Activated T-helper 1 cell treated with Interleukin-2 at 50 U/mL for 16 hours (primary cell): Measurements from ENCODE around the gene VAMP1.
A peak's percentile ranks its signal among the peaks of the same experiment; 100 is the strongest.
"Not testable (repeated sequence)": the region's sequence is repeated elsewhere in the genome, so short reads cannot be mapped to it uniquely, and the experiment has no call there.

ENCODE experiments used
- DNase-seq: peaks from one replicate; pipeline ENCODE4 v3.0.0-alpha.2; 2020; ENCODE audit warnings: low read depth

The VAMP1 gene

DNA sequence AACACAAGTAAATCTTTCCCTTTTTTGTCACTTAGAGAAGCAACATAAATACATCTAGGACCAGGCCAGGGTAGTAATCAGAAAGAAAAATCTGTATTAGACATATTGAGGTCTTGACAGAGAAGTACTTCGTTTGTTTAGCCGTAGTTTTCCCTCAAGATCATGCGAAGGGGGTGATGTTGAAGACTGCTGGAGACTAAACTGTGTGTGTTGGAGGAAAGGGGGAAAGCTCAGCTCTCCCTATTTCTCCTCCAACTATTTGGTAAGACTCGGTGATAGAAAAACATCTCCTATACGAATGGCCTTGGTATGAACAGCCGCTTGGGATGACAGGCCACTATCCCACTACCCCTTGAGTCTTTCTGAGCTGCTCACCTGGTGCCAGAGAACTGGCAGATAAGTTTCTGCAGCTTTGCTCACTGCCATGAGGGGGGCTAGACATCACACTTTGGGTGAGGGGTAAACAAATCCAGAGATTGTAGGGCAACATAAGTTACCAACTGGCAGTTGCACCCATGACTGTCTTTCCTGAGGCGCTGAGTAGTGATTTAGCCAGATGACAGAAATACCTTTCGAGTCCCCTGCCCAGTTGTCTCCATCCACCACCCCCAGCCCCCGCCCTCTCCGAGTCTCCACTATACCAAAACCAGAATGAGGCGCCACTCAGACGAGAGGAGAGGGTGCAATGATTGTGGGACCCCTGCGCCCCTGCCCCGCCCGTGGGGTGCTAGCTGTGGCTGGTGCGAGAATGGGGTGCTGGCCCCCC, 685 bp downstream of the VAMP1 start:
- DNase-seq, result no peak

GRCh38 chr12:6469092-6469491, 1.4 kb downstream of the VAMP1 start:
- DNase-seq, result no peak

GRCh38 chr12:6468283-6468575, 2.2 kb downstream of the VAMP1 start:
- no peak for DNase-seq

- DNase-seq, result not testable (repeated sequence)
These were observed 2.8 kb downstream of the VAMP1 start for GRCh38 chr12:6467571-6468282.

- DNase-seq, result not testable (repeated sequence)
These were observed 3.7 kb downstream of the VAMP1 start for GRCh38 chr12:6466751-6467150.

DNA sequence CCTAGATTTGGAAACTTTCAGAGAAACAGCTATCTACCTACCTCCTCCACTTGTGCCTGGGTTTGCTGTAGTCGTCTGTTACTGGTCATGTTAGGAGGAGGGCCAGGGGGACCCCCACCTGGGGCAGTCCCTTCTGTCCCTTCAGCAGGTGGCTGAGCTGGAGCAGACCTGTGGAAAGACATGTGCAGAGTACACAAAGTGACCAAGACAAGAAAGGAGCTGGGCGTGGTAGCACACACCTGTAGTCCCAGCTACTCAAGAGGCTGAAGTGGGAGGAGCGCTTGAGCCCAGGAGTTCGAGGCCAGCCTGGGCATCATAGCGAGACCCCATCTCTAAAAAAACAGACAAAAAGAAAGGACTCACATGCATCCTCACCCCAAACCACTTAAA, 4.3 kb downstream of the VAMP1 start:
- no peak for DNase-seq

GRCh38 chr12:6465467-6466183, 4.9 kb downstream of the VAMP1 start:
- no peak for DNase-seq

DNA sequence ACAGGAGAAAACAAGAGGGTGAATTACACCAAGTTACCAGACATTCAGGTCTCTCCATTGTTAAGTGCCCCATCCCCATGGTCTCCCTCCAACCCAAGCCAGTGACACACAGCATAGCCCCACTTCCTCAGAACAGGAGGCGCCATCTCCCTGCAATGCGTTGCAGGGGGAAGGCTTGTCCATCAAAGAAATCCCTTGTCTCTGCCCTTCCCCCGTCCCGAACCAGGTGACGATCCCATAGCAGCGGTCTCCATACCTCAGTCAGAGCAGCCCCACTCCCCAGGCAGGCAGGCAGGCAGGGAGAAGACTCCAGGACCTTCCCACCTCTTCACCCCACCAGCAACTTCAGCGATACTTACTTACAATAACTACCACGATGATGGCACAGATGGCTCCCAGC, 5.9 kb downstream of the VAMP1 start:
- DNase-seq, result no peak

DNA sequence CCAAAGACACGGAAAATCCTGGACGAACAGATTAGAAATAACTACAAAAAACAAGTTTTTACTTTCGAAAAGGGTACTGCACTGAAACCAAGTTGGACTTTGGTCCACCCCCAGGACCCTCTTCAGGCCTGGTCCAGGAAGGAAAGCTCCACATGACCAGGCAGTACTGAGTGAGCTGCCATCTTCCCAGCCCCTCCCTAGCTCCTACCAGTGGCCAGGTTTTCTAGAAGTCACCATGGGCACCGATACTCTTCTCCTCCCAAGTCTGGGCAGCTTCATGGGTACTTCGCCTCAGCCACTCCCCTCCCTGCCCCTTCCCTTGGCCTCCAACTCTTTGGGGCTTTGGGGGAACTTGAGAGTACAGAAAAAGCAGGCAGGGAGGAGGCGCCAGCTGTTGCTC, 6.6 kb downstream of the VAMP1 start:
- DNase-seq, result no peak

DNA sequence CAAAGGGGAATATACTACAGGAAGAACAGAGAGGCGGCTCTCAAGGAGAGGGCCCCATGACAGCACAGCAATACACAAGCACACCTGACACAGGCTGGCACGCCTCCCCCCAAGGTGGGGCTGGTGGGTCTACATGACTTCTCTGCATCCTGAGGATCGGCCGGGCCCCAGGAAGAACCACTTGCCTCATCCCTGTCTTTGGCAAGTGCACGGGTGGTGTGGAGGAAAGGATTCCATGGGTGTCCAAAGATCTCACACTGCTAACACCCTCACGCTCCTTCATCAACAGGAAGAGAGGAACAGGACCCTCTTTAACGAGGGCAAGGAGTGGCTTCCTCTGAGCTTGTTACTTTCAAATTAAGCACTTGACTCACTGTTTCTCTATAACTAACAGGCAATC, 7.3 kb downstream of the VAMP1 start:
- DNase-seq, result no peak

- no peak for DNase-seq
These were observed 8.1 kb downstream of the VAMP1 start for GRCh38 chr12:6462234-6462995.

DNA sequence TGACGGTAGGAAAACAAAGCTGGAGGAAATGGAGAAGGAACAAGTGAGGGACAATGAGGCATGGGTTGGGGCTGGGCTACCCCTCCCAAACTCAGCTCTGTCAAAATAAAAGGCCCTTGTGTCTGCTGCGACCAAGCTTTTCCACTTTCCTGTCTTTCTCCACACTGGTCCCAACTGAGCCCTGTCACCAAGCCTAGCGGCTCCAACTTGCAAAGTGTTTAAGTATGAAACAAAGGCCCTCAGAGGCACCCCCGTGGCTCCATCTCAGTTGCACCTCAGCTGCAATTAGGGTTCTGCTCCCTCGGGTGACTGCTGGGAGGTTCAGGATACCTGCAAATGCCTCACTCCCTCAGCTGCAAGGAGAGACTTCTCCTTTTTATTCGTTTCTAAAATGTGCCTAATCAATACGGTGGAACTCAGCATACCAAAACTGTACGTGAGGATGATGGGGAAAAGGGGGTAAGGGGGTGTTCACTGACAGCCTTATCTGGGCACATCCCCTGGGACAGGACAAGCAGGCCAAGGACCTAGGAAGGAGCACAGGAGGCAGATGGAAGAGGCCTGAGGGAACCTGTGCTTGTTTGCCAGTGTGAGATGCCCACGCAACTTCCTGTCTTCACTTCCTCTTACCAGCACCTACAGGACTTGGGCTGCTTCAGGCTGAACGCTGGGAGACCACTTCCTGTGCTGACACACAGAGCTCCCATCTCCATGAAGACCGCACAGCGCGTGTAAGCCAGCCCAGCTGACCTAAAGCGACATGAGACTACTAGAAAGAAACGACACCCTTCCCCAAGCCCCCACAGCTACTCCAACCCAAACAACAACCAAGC, 8.9 kb downstream of the VAMP1 start:
- peak; percentile 75 for DNase-seq

DNA sequence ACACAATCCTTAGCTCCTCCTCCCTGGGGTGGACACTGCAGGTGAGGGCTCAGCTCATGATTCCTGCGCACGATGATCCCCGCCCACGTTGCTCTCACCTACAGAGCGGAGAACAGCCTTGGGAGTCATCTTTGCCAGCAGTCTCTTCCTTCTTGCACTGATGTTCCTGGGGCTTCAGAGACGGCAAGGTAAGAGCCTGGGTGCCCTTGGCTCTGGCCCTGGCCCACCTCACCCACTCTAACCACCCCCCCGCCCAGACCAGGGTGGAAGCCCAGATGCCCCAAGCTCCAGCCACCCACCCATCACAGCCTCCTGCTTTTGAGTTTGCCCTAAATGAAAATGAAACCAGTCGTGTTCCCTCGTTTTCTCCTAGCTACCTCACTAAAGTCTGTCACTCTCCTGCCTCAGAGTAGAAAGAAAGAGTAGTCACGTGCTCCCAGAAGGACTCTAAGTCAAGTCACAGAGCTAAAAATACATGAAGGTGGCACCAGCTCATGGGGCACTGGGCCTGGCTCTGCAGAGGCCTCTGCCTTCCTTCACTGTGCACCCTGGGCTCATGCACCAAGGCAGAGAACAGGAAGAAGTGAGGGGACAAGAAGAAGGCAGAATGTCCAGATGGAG, 9.6 kb downstream of the VAMP1 start:
- DNase-seq, result no peak

DNA sequence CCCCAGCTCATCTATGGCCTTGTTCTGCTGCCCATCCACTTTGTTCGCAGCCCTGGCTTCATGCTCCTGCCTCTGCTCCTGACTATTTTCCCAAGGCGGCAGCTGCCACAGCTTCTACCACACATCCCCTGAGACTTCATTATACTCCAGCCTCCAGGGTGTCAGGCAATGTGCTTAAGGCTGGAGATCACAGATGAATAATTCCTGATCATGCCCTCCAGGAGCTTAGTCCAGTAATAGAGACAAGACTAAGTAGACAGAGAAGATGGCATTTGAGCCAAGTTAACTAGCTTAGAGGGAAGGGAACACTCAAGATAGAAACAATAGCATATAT, 11.5 kb downstream of the VAMP1 start:
- no peak for DNase-seq

GRCh38 chr12:6458281-6459003, 12.0 kb downstream of the VAMP1 start:
- DNase-seq, result no peak

DNA sequence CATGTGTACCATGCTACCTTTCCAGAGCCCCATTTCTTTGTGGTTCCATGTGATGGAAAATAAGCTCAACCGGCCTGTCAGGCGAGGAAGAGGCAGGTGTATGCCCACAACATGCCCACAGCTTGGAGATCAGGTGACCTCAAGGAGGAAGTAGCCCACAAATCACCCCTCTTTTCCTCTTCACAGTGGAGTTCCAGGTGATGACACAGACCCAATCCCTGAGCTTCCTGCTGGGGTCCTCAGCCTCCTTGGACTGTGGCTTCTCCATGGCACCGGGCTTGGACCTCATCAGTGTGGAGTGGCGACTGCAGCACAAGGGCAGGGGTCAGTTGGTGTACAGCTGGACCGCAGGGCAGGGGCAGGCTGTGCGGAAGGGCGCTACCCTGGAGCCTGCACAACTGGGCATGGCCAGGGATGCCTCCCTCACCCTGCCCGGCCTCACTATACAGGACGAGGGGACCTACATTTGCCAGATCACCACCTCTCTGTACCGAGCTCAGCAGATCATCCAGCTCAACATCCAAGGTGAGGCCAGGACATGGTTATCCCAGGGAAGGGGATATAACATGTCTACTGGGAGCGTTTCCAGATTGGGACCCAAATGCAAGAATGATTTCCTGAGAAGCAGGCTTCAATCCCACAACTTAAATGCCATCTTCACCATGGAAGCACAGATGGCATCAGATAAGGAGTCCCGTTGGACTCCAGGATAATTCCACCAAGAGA, 13.1 kb downstream of the VAMP1 start:
- DNase-seq, result no peak

GRCh38 chr12:6452944-6453630, 17.4 kb downstream of the VAMP1 start:
- no peak for DNase-seq

GRCh38 chr12:6452245-6452943, 18.1 kb downstream of the VAMP1 start:
- no peak for DNase-seq
